Bronchial epithelial cell (primary cell): ENCODE data around the gene CYP27C1. TPM values are rescaled to one million over a fixed set of nuclear protein-coding genes. Genes with fewer than 3 reads are reported as not detected.
"Not testable (repeated sequence)": the region's sequence is repeated elsewhere in the genome, so short reads cannot be mapped to it uniquely, and the experiment has no call there.

Source experiments
- DNase-seq: peaks from one replicate; pipeline ENCODE4 v3.0.0-alpha.2; 2010; ENCODE audit warnings: low read depth
- FAIRE-seq: peaks from 2 replicates; lab custom pipeline; 2011; peaks lifted over from hg19 to GRCh38; lab: Jason Lieb, UNC
- H3K27me3 ChIP-seq: 2 replicates; pipeline ENCODE4 v1.5.1; 2011; ENCODE audit warnings: low read length; ENCODE audit not compliant: control insufficient read depth, insufficient read depth
- H3K36me3 ChIP-seq: 2 replicates; pipeline ENCODE4 v1.5.1; 2011; ENCODE audit warnings: low read length; ENCODE audit not compliant: control insufficient read depth, insufficient read depth
- H3K4me3 ChIP-seq: 2 replicates; pipeline ENCODE4 v1.5.1; 2011; ENCODE audit warnings: mild to moderate bottlenecking, low read depth, low read length, control low read depth
- total RNA-seq: library from RNA; depleted of rRNA; stranded (reverse); fragments of >200 nt; gene quantifications from 2 replicates; pipeline ENCODE4 v1.2.1, GENCODE V29; 2014
- TF ChIP-seq, protein P1 (sequence below): IDR thresholded peaks from 2 replicates; pipeline ENCODE4 v1.5.1; 2011; ENCODE audit warnings: mild to moderate bottlenecking, moderate library complexity, low read length, control low read depth, inconsistent platforms; ENCODE audit not compliant: insufficient read depth, severe bottlenecking

CYP27C1 gene
- total RNA-seq, 1 donor from 2014 or later: 0.26 TPM

DNA sequence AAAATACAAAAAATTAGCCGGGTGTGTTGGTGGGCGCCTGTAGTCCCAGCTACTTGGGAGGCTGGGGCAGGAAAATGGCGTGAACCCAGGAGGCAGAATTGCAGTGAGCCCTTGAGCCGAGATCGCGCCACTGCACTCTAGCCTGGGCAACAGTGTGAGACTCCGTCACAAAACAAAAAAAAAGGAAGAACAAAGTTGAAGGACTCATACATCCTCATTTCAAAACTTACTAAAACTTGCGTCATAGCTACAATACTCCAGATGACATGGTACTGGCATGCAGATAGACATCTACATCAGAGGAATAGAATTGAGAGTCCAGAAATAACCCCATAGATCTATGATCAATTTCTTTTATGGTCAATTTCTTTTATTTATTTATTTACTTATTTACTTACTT is 13.6 kb upstream of the CYP27C1 start:
- no peak for FAIRE-seq
- TF ChIP-seq, protein P1, sequence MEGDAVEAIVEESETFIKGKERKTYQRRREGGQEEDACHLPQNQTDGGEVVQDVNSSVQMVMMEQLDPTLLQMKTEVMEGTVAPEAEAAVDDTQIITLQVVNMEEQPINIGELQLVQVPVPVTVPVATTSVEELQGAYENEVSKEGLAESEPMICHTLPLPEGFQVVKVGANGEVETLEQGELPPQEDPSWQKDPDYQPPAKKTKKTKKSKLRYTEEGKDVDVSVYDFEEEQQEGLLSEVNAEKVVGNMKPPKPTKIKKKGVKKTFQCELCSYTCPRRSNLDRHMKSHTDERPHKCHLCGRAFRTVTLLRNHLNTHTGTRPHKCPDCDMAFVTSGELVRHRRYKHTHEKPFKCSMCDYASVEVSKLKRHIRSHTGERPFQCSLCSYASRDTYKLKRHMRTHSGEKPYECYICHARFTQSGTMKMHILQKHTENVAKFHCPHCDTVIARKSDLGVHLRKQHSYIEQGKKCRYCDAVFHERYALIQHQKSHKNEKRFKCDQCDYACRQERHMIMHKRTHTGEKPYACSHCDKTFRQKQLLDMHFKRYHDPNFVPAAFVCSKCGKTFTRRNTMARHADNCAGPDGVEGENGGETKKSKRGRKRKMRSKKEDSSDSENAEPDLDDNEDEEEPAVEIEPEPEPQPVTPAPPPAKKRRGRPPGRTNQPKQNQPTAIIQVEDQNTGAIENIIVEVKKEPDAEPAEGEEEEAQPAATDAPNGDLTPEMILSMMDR: no peak

DNA sequence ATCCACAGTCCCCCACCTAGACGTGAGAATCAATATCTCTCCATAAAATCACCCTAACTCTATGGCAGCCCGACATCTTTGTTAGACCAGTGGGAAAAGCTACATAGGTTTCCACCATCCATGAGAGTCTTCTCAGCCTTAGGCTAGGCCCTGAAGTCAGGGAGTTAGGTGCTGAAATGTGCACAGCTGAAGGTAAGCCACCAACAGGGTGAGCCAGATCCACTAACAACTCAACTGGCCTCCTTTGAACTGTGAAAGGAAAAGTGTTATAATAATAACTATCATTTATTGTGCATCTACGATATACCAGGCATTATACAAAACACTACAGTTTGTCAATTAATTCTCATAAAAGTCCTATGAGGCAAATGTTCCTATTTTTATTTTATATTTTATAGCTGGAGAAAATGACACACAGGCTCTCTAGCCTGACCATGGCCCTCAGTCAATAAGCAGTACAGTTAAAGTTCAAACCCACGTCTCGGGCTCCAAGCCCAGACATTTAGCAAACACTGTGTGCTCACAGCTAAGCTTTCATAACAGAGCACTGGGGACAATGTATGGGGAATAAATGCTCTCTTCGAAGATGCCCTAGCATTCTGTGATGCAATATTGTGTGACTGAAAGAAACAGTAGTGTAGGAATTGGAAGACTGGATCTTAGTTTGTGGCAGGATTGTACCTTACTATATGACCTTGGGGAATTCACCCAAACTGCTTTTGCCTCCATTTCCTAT is 11.2 kb upstream of the CYP27C1 start:
- H3K4me3 ChIP-seq: no peak overlapping the region
- FAIRE-seq (no peak), DNase-seq (no peak)
- H3K36me3 ChIP-seq: no peaks in the 10 kb centered on the region
- H3K27me3 ChIP-seq: no peaks in the 10 kb centered on the region
- TF ChIP-seq, protein P1: no peak

More for the DNA sequence above, 13.6 kb upstream of the CYP27C1 start:
- Histone ChIP-seq H3K36me3 (no peaks in the 10 kb centered on the region), H3K27me3 (no peaks in the 10 kb centered on the region), H3K4me3 (no peak overlapping the region)
- DNase-seq: no peak

DNA sequence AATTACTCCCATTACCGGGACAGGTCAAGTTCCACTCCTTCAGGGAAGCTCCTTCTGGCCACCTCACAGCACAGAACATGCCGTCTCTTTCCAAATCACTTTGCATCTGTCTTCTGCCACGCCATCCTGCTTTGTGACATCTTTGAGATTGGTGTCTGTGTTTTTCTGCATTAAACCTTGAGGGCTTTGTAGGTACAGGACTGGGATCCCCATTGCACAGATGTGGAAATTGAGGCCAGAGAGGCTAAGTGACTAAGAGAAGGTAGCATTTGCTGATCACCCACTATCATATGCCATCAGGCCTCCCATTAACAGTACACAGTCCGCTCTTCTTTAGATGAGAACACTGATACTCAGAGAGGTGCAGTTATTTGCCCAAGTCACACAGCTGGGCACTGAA is 9.5 kb upstream of the CYP27C1 start:
- TF ChIP-seq, protein P1: no peak
- no peak overlapping the region for H3K4me3 ChIP-seq
- peaks cover 7% of the 10 kb centered on the region for H3K27me3 ChIP-seq
- no peaks in the 10 kb centered on the region for H3K36me3 ChIP-seq
- FAIRE-seq: no peak
- no peak for DNase-seq

DNA sequence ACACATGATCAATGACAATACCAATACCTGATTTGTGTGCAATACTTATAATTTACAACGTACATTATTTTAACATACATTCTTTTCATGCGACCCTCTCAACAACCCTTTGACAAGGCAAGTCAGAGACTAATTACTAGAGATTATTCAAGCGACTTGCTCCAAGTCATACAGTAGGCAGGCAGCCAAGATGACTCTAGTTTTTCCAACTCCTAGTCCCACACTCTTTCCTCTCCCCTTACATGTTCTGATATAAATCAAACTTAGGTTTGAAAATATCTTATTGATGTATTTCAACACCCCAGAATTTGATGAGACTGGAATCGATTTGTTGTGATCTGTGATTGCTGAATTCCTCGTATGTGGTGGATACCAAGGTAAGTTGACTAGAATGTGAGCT is 8.0 kb upstream of the CYP27C1 start:
- TF ChIP-seq, protein P1: no peak
- peaks cover 7% of the 10 kb centered on the region for H3K27me3 ChIP-seq
- H3K36me3 ChIP-seq: no peaks in the 10 kb centered on the region
- FAIRE-seq (no peak), DNase-seq (no peak)
- no peak overlapping the region for H3K4me3 ChIP-seq

GRCh38 chr2:127227264-127227660 is 7.2 kb upstream of the CYP27C1 start:
- not testable (repeated sequence) for FAIRE-seq, DNase-seq, H3K36me3 ChIP-seq, H3K27me3 ChIP-seq, H3K4me3 ChIP-seq

- H3K4me3 ChIP-seq: no peak overlapping the region
- no peaks in the 10 kb centered on the region for H3K36me3 ChIP-seq
- TF ChIP-seq, protein P1: no peak
- H3K27me3 ChIP-seq: peaks cover 7% of the 10 kb centered on the region
- FAIRE-seq (peak; percentile 28), DNase-seq (peak; percentile 98)
Measured at GRCh38 chr2:127226520-127227263, 6.6 kb upstream of the CYP27C1 start.
